Liver (tissue), 9 donors: ENCODE measurements around the gene HEXIM2. TPM values are rescaled to one million over a fixed set of nuclear protein-coding genes. Genes with fewer than 3 reads are reported as not detected.

Source experiments
- DNase-seq: peaks from one replicate; pipeline ENCODE4 v3.0.0-alpha.2; 2017; ENCODE audit warnings: low spot score
- H3K27ac ChIP-seq, 2 donors: one replicate each; pipeline ENCODE4 v1.7.0; 2013; ENCODE audit warnings: inconsistent platforms in 2 of 2, low read length in 2 of 2, control low read depth in 1 of 2, low read depth in 1 of 2, mild to moderate bottlenecking in 1 of 2
- H3K27me3 ChIP-seq, 4 donors: one replicate each; pipeline versions ENCODE4 v1.6.1 to v1.7.0; 2013; ENCODE audit warnings: low read length in 3 of 4, inconsistent platforms in 1 of 4, mild to moderate bottlenecking in 1 of 4, moderate library complexity in 1 of 4; ENCODE audit not compliant: control insufficient read depth in 4 of 4, insufficient read depth in 4 of 4
- H3K36me3 ChIP-seq, 4 donors: one replicate each; pipeline versions ENCODE4 v1.6.1 to v1.7.0; 2013; ENCODE audit warnings: low read length in 3 of 4, mild to moderate bottlenecking in 3 of 4, low read depth in 1 of 4, moderate library complexity in 1 of 4; ENCODE audit not compliant: control insufficient read depth in 4 of 4, insufficient read depth in 3 of 4
- H3K4me1 ChIP-seq, 4 donors: one replicate each; pipeline versions ENCODE4 v1.6.1 to v1.7.0; 2013; ENCODE audit warnings: low read length in 3 of 4, mild to moderate bottlenecking in 3 of 4, moderate library complexity in 1 of 4; ENCODE audit not compliant: control insufficient read depth in 4 of 4, insufficient read depth in 4 of 4
- H3K4me3 ChIP-seq, 3 donors: one replicate each; pipeline versions ENCODE4 v1.6.1 to v1.7.0; 2013; ENCODE audit warnings: low read length in 3 of 3, control low read depth in 1 of 3, low read depth in 1 of 3, mild to moderate bottlenecking in 1 of 3
- H3K9ac ChIP-seq, 2 donors: one replicate each; pipeline ENCODE4 v1.7.0; 2013; ENCODE audit warnings: low read length in 2 of 2, mild to moderate bottlenecking in 2 of 2, moderate library complexity in 2 of 2, control low read depth in 1 of 2, low read depth in 1 of 2
- H3K9me3 ChIP-seq, 4 donors: one replicate each; pipeline versions ENCODE4 v1.6.1 to v1.7.0; 2013; ENCODE audit warnings: low read length in 3 of 4; ENCODE audit not compliant: control insufficient read depth in 4 of 4
- ATF3 ChIP-seq: IDR thresholded peaks from 2 replicates; pipeline ENCODE4 v1.6.1; 2016; ENCODE audit warnings: antibody characterized with exemption
- CTCF ChIP-seq: fragments of 150-350 bp; IDR thresholded peaks from 2 replicates; pipeline ENCODE4 v1.5.1; 2017; ENCODE audit warnings: improper control_type of control experiment, low read depth, low read length; ENCODE audit not compliant: missing input control
- EGR1 ChIP-seq, 2 donors: IDR thresholded peaks; 2 replicates each; pipeline ENCODE4 v1.6.1; 2016 to 2018; ENCODE audit warnings: antibody characterized with exemption in 2 of 2, low read depth in 2 of 2
- FOXA1 ChIP-seq: IDR thresholded peaks from 2 replicates; pipeline ENCODE4 v1.6.1; 2016; ENCODE audit warnings: antibody characterized with exemption
- FOXA2 ChIP-seq: IDR thresholded peaks from 2 replicates; pipeline ENCODE4 v1.6.1; 2016; ENCODE audit warnings: antibody characterized with exemption
- GABPA ChIP-seq, 2 donors: IDR thresholded peaks in 1 of 2; conservative IDR thresholded peaks in 1 of 2; 2 replicates each; pipeline ENCODE4 v1.6.1; 2016; ENCODE audit warnings: antibody characterized with exemption in 2 of 2, mild to moderate bottlenecking in 1 of 2, moderate library complexity in 1 of 2
- HNF4A ChIP-seq, 2 donors: conservative IDR thresholded peaks; 2 replicates each; pipeline ENCODE4 v1.6.1; 2016; ENCODE audit warnings: antibody characterized with exemption in 2 of 2, mild to moderate bottlenecking in 2 of 2
- HNF4G ChIP-seq: IDR thresholded peaks from 2 replicates; pipeline ENCODE4 v1.6.1; 2016; ENCODE audit warnings: antibody characterized with exemption
- JUND ChIP-seq, 2 donors: IDR thresholded peaks; 2 replicates each; pipeline ENCODE4 v1.6.1; 2016; ENCODE audit warnings: antibody characterized with exemption in 2 of 2
- MAX ChIP-seq: IDR thresholded peaks from 2 replicates; pipeline ENCODE4 v1.6.1; 2016; ENCODE audit warnings: antibody characterized with exemption
- NR2F2 ChIP-seq: IDR thresholded peaks from 2 replicates; pipeline ENCODE4 v1.6.1; 2016; ENCODE audit warnings: antibody characterized with exemption
- RAD21 ChIP-seq, 2 donors: IDR thresholded peaks; 2 replicates each; pipeline ENCODE4 v1.6.1; 2016; ENCODE audit warnings: antibody characterized with exemption in 2 of 2, mild to moderate bottlenecking in 2 of 2
- REST ChIP-seq: IDR thresholded peaks from 2 replicates; pipeline ENCODE4 v1.6.1; 2016; ENCODE audit warnings: antibody characterized with exemption, mild to moderate bottlenecking
- RXRA ChIP-seq, 2 donors: IDR thresholded peaks; 2 replicates each; pipeline ENCODE4 v1.6.1; 2017 to 2018; ENCODE audit warnings: antibody characterized with exemption in 2 of 2, mild to moderate bottlenecking in 1 of 2
- SP1 ChIP-seq: IDR thresholded peaks from 2 replicates; pipeline ENCODE4 v1.6.1; 2018; ENCODE audit warnings: antibody characterized with exemption, mild to moderate bottlenecking
- TAF1 ChIP-seq: conservative IDR thresholded peaks from 2 replicates; pipeline ENCODE4 v1.6.1; 2016; ENCODE audit warnings: antibody characterized with exemption, mild to moderate bottlenecking
- YY1 ChIP-seq: IDR thresholded peaks from 2 replicates; pipeline ENCODE4 v1.6.1; 2016; ENCODE audit warnings: antibody characterized with exemption, mild to moderate bottlenecking
- ZBTB33 ChIP-seq: IDR thresholded peaks from 2 replicates; pipeline ENCODE4 v1.6.1; 2016; ENCODE audit warnings: antibody characterized with exemption
- WGBS: extraction: QIAGEN DNeasy Blood & Tissue Kit; methylation state at CpG from one replicate; pipeline ENCODE4 v1.1.7; 2013; 5-methylcytosine and 5-hydroxymethylcytosine counted together
- polyA plus RNA-seq, 2 donors: library from polyadenylated mRNA; stranded (reverse) in 1 of 2; unstranded in 1 of 2; fragments of 200-250 nt in 1 of 2; fragments of >200 nt in 1 of 2; fragmentation: Nextera tagmentation in 1 of 2; extraction: Ambion mirVana in 1 of 2; gene quantifications; one replicate each; pipeline versions ENCODE4 v1.2.1 to v1.2.3, GENCODE V29; 2013 to 2015
- total RNA-seq, 2 donors: library from RNA; depleted of rRNA; stranded (reverse); fragments of >200 nt; gene quantifications; one replicate each; pipeline ENCODE4 v1.2.3, GENCODE V29; 2014
- donor health status: healthy.
- donor health status: healthy.
- donor health status: healthy.
- donor health status: healthy.
- donor health status: healthy.

Gene HEXIM2
- total and polyA plus RNA-seq, 4 donors: 3.5 to 10.7 (median 5.5) TPM

- peaks cover 0 to 1% (median 0%) of the 10 kb centered on the region in 4 donors for H3K36me3 ChIP-seq
- H3K27ac ChIP-seq: peak within 1 kb of the TSS; percentile 84 to 98
- peak within 1 kb of the TSS; percentile 61 to 88 (median 81) for H3K4me3 ChIP-seq
- H3K4me1 ChIP-seq: peaks cover 2 to 32% (median 20%) of the 10 kb centered on the region in 4 donors
- H3K9me3 ChIP-seq: no peaks in the 10 kb centered on the region
- TF ChIP-seq RXRA (IDR thresholded peaks at IDR 0.05) (no peak), MAX (no peak), ATF3 (no peak)
- no peaks in the 10 kb centered on the region for H3K27me3 ChIP-seq
- 1% methylated on average over 36 of the region's 36 CpGs for WGBS
- peak within 1 kb of the TSS; percentile 29 to 85 for H3K9ac ChIP-seq
- no peak for DNase-seq
Observed at GRCh38 chr17:45132320-45132571, 29.4 kb upstream of the HEXIM2 start, which contains the start of gene PLCD3. Gene PLCD3, minus strand, starts transcription at chr17:45132515. Its CDS starts 105 bp downstream, at chr17:45132410.

GRCh38 chr17:45132572-45133463 lies 28.9 kb upstream of the HEXIM2 start:
- under 1% methylated on average over 71 of the region's 71 CpGs for WGBS
- peak overlapping the region; percentile 84 to 98 for H3K27ac ChIP-seq

More at GRCh38 chr17:45132572-45133463, 28.9 kb upstream of the HEXIM2 start:
- Histone ChIP-seq H3K36me3 (peaks cover 0 to 1% (median 0%) of the 10 kb centered on the region in 4 donors), H3K27me3 (no peaks in the 10 kb centered on the region), H3K4me3 (peak overlapping the region; percentile 61 to 88 (median 81)), H3K9ac (peak overlapping the region; percentile 29 to 85), H3K4me1 (peaks cover 2 to 37% (median 22%) of the 10 kb centered on the region in 4 donors), H3K9me3 (no peaks in the 10 kb centered on the region)
- TF ChIP-seq HNF4A (conservative IDR thresholded peaks at IDR 0.05) (no peak), FOXA1 (no peak), JUND (IDR thresholded peaks at IDR 0.05) (no peak), CTCF (peak; percentile 88), EGR1 (IDR thresholded peaks at IDR 0.05; ENCODE audit: low read depth in 2 of 2) (no peak), RXRA (IDR thresholded peaks at IDR 0.05) (peak in 1 of 2 donors; percentile 7), TAF1 (no peak), FOXA2 (no peak), GABPA (IDR thresholded peaks at IDR 0.05 in 1 of 2, conservative IDR thresholded peaks at IDR 0.05 in 1 of 2) (no peak), SP1 (peak; percentile 3), YY1 (no peak), NR2F2 (no peak), RAD21 (IDR thresholded peaks at IDR 0.05) (peak; percentile 82 to 87), MAX (no peak), HNF4G (no peak), ATF3 (no peak), ZBTB33 (no peak), REST (no peak)
- DNase-seq: peak; percentile 95
